Measurements from ENCODE around the gene CDH13.

Gene CDH13

GRCh38 chr16:83517398-83517797 lies 890.6 kb downstream of the CDH13 start:
- H3K4me3 ChIP-seq (ENCODE audit: low read depth, low read length) = no peak overlapping the region
- DNase-seq (ENCODE audit: low read depth) = no peak
- TF ChIP-seq, protein P1, sequence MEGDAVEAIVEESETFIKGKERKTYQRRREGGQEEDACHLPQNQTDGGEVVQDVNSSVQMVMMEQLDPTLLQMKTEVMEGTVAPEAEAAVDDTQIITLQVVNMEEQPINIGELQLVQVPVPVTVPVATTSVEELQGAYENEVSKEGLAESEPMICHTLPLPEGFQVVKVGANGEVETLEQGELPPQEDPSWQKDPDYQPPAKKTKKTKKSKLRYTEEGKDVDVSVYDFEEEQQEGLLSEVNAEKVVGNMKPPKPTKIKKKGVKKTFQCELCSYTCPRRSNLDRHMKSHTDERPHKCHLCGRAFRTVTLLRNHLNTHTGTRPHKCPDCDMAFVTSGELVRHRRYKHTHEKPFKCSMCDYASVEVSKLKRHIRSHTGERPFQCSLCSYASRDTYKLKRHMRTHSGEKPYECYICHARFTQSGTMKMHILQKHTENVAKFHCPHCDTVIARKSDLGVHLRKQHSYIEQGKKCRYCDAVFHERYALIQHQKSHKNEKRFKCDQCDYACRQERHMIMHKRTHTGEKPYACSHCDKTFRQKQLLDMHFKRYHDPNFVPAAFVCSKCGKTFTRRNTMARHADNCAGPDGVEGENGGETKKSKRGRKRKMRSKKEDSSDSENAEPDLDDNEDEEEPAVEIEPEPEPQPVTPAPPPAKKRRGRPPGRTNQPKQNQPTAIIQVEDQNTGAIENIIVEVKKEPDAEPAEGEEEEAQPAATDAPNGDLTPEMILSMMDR (IDR thresholded peaks at IDR 0.05; ENCODE audit: control insufficient read depth, extremely low read depth, insufficient read depth) = no peak

DNA sequence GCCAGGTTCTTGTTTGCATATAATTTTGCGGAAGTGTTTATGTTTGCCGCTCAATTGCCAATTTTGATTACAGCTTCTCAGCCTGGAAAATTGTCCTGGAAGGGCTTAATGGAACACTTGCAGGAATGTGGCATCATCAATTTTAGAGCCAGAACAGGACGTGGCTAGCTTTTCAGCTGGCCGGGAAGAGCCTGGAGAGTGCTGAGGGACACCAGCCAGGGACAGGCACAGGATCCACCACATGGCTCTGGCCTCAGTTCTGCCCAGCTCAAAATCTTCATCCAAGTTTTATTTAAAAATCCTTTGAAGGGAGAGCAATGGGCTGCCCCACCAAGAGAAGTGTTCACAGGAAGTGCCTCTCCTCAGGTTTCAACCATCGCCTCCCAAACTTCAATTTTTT lies 893.8 kb downstream of the CDH13 start:
- no peak overlapping the region for H3K4me3 ChIP-seq (ENCODE audit: low read depth, low read length)
- TF ChIP-seq, protein P1 (IDR thresholded peaks at IDR 0.05; ENCODE audit: control insufficient read depth, extremely low read depth, insufficient read depth) = no peak
- no peak for DNase-seq (ENCODE audit: low read depth)

- no peak for DNase-seq (ENCODE audit: low read depth)
Observed at GRCh38 chr16:83530293-83530692, 903.5 kb downstream of the CDH13 start.

GRCh38 chr16:83532634-83533033 lies 905.9 kb downstream of the CDH13 start:
- no peak for DNase-seq (ENCODE audit: low read depth)
- TF ChIP-seq, protein P1 (IDR thresholded peaks at IDR 0.05; ENCODE audit: control insufficient read depth, extremely low read depth, insufficient read depth) = no peak
- no peak overlapping the region for H3K4me3 ChIP-seq (ENCODE audit: low read depth, low read length)

More at GRCh38 chr16:83530293-83530692, 903.5 kb downstream of the CDH13 start:
- TF ChIP-seq, protein P1 (IDR thresholded peaks at IDR 0.05; ENCODE audit: control insufficient read depth, extremely low read depth, insufficient read depth) = no peak
- H3K4me3 ChIP-seq (ENCODE audit: low read depth, low read length) = no peak overlapping the region

- DNase-seq (ENCODE audit: low read depth) = no peak
- TF ChIP-seq, protein P1 (IDR thresholded peaks at IDR 0.05; ENCODE audit: control insufficient read depth, extremely low read depth, insufficient read depth) = no peak
- H3K4me3 ChIP-seq (ENCODE audit: low read depth, low read length) = no peak overlapping the region
Observed at GRCh38 chr16:83533193-83533592, 906.4 kb downstream of the CDH13 start.

DNA sequence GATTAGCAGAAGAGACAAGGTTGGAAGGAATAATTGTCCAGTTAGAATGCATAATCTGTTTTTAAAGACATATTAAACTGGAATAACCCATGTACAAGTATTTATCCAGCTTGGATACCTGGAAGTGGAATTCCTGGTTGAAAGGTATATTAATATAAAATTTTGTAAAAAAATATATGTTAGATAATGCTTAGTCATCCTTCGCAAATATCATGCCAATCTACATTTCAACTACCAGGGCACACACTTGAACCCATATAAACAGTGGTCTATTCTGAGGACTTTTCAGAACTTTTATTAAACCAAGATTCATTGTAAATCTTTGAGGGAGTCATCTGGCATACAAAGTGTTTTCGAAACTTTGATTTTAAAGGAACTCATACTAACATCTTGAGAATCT lies 911.9 kb downstream of the CDH13 start:
- TF ChIP-seq, protein P1 (IDR thresholded peaks at IDR 0.05; ENCODE audit: control insufficient read depth, extremely low read depth, insufficient read depth) = no peak
- DNase-seq (ENCODE audit: low read depth) = no peak
- H3K4me3 ChIP-seq (ENCODE audit: low read depth, low read length) = no peak overlapping the region

DNA sequence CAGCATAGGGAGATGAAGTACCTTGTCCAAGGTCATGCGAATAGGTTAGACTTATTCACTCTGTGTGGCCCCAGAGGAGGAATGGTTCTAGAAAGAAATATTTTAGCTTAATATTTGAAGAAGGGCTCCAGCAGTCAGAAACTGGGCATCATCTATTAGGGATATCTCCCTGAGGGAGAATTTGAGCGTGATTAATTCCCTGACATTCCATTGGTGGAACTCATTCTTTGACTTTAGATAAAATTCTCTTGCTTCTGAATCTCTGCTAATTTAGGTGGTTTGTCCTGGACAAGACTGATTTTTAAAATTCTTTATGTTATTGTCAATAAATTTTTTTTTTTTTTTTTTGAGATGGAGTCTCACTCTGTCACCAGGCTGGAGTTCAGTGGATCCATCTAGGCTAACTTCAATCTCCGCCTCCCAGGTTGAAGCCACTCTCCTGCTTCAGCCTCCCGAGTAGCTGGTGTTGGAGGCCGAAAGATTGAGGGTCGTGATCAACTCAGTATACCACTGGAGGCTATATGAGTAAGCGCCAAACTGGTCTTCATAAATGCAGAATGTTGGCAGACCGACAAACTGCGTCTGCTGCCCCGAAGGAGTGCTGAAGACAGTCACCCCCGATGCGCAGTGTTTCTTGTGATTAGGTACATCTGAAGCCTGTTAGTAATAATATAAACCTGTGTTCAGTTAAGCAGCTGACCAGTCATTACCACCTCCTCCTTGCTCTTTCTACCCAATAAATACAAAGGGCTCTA lies 913.1 kb downstream of the CDH13 start:
- DNase-seq (ENCODE audit: low read depth) = no peak
- TF ChIP-seq, protein P1 (IDR thresholded peaks at IDR 0.05; ENCODE audit: control insufficient read depth, extremely low read depth, insufficient read depth) = no peak
- no peak overlapping the region for H3K4me3 ChIP-seq (ENCODE audit: low read depth, low read length)

Measured in LNCaP clone FGC (cell line).